ENCODE data around the gene ID2.

Gene ID2

GRCh38 chr2:8648441-8649213, 33.2 kb upstream of the ID2 start:
- no peak for DNase-seq

GRCh38 chr2:8649718-8650117, 32.1 kb upstream of the ID2 start:
- DNase-seq = no peak

- DNase-seq = no peak
These were observed 31.6 kb upstream of the ID2 start for GRCh38 chr2:8650256-8650655.

- no peak for DNase-seq
These were observed 29.0 kb upstream of the ID2 start for GRCh38 chr2:8652774-8653426.

- no peak for DNase-seq
These were observed 28.4 kb upstream of the ID2 start for GRCh38 chr2:8653485-8653884.

- no peak for DNase-seq
These were observed 27.8 kb upstream of the ID2 start for GRCh38 chr2:8654041-8654440.

GRCh38 chr2:8654483-8654882, 27.4 kb upstream of the ID2 start:
- DNase-seq = no peak

GRCh38 chr2:8656160-8656641, 25.7 kb upstream of the ID2 start:
- no peak for DNase-seq

- DNase-seq = no peak
These were observed 25.0 kb upstream of the ID2 start for GRCh38 chr2:8656811-8657210.

- DNase-seq = peak in 1 of 5 experiments; percentile 32
These were observed 24.3 kb upstream of the ID2 start for GRCh38 chr2:8657423-8658062.

GRCh38 chr2:8658064-8658862, 23.6 kb upstream of the ID2 start:
- no peak for DNase-seq

- DNase-seq = no peak
These were observed 22.6 kb upstream of the ID2 start for GRCh38 chr2:8659092-8659734.

GRCh38 chr2:8659735-8660492, 21.9 kb upstream of the ID2 start:
- DNase-seq = no peak

GRCh38 chr2:8661235-8661634, 20.6 kb upstream of the ID2 start:
- DNase-seq = no peak

GRCh38 chr2:8661736-8662135, 20.1 kb upstream of the ID2 start:
- no peak for DNase-seq

- DNase-seq = no peak
These were observed 19.5 kb upstream of the ID2 start for GRCh38 chr2:8662239-8662879.

GRCh38 chr2:8663997-8664396, 17.9 kb upstream of the ID2 start:
- no peak for DNase-seq

- DNase-seq = no peak
These were observed 15.3 kb upstream of the ID2 start for GRCh38 chr2:8666581-8666980.

- no peak for DNase-seq
These were observed 13.9 kb upstream of the ID2 start for GRCh38 chr2:8667896-8668512.

GRCh38 chr2:8669157-8669817, 12.6 kb upstream of the ID2 start:
- DNase-seq = no peak
